ENCODE results near the gene GET4. TPM values are rescaled to one million over a fixed set of nuclear protein-coding genes. Genes with fewer than 3 reads are reported as not detected.

GET4 gene
- total RNA-seq, 2 donors from 2014 or later = 42.8 to 44.5 TPM

- no peaks in the 10 kb centered on the region for H3K9me3 Mint-ChIP-seq
- H3K27me3 Mint-ChIP-seq = no peaks in the 10 kb centered on the region
- H3K27ac Mint-ChIP-seq = peak overlapping the region in 1 of 2 donors; percentile 35
- peaks cover 14% of the 10 kb centered on the region for H3K36me3 Mint-ChIP-seq
- no peak overlapping the region for H3K4me3 Mint-ChIP-seq
- DNase-seq (ENCODE audit: low spot score) (peak; percentile 40), ATAC-seq (no peak)
- peaks cover 9 to 16% of the 10 kb centered on the region in 2 donors for H3K4me1 Mint-ChIP-seq (ENCODE audit: low read depth in 2 of 2)
These were observed 14.5 kb downstream of the GET4 start for GRCh38 chr7:890868-891267.

GRCh38 chr7:891291-891690 is 14.9 kb downstream of the GET4 start:
- peaks cover 9 to 17% of the 10 kb centered on the region in 2 donors for H3K4me1 Mint-ChIP-seq (ENCODE audit: low read depth in 2 of 2)
- peaks cover 18% of the 10 kb centered on the region for H3K36me3 Mint-ChIP-seq
- H3K9me3 Mint-ChIP-seq = no peaks in the 10 kb centered on the region
- peak; percentile 59 for DNase-seq (ENCODE audit: low spot score)
- no peak overlapping the region for H3K27ac Mint-ChIP-seq
- no peak overlapping the region for H3K4me3 Mint-ChIP-seq
- no peaks in the 10 kb centered on the region for H3K27me3 Mint-ChIP-seq
- no peak for ATAC-seq

GRCh38 chr7:891805-892204 is 15.5 kb downstream of the GET4 start:
- Mint-ChIP-seq H3K36me3 (peaks cover 19% of the 10 kb centered on the region), H3K4me1 (ENCODE audit: low read depth in 2 of 2) (peaks cover 9 to 15% of the 10 kb centered on the region in 2 donors), H3K27me3 (no peaks in the 10 kb centered on the region), H3K4me3 (no peak overlapping the region), H3K9me3 (no peaks in the 10 kb centered on the region), H3K27ac (no peak overlapping the region)
- DNase-seq (ENCODE audit: low spot score) (peak; percentile 48), ATAC-seq (no peak)

- Mint-ChIP-seq H3K27ac (no peak overlapping the region), H3K9me3 (no peaks in the 10 kb centered on the region), H3K27me3 (no peaks in the 10 kb centered on the region), H3K4me3 (no peak overlapping the region), H3K36me3 (peaks cover 19% of the 10 kb centered on the region), H3K4me1 (ENCODE audit: low read depth in 2 of 2) (peaks cover 9 to 13% of the 10 kb centered on the region in 2 donors)
- no peak for ATAC-seq
- peak; percentile 55 for DNase-seq (ENCODE audit: low spot score)
These were observed 16.6 kb downstream of the GET4 start for GRCh38 chr7:892648-893593.

GRCh38 chr7:893686-894085 is 17.3 kb downstream of the GET4 start:
- DNase-seq (ENCODE audit: low spot score) = peak; percentile 60
- Mint-ChIP-seq H3K4me1 (ENCODE audit: low read depth in 2 of 2) (peaks cover 9 to 13% of the 10 kb centered on the region in 2 donors), H3K36me3 (peaks cover 19% of the 10 kb centered on the region), H3K4me3 (no peak overlapping the region), H3K27me3 (no peaks in the 10 kb centered on the region), H3K27ac (no peak overlapping the region), H3K9me3 (no peaks in the 10 kb centered on the region)
- ATAC-seq = no peak

- ATAC-seq = no peak
- H3K27ac Mint-ChIP-seq = no peak overlapping the region
These were observed 18.0 kb downstream of the GET4 start for GRCh38 chr7:894164-894867.

GRCh38 chr7:894927-895450 is 18.6 kb downstream of the GET4 start:
- peaks cover 9 to 13% of the 10 kb centered on the region in 2 donors for H3K4me1 Mint-ChIP-seq (ENCODE audit: low read depth in 2 of 2)
- H3K27me3 Mint-ChIP-seq = no peaks in the 10 kb centered on the region
- H3K36me3 Mint-ChIP-seq = peaks cover 19% of the 10 kb centered on the region
- no peak overlapping the region for H3K27ac Mint-ChIP-seq
- DNase-seq (ENCODE audit: low spot score) (peak; percentile 44), ATAC-seq (no peak)
- H3K4me3 Mint-ChIP-seq = no peak overlapping the region
- no peaks in the 10 kb centered on the region for H3K9me3 Mint-ChIP-seq

More at GRCh38 chr7:894164-894867, 18.0 kb downstream of the GET4 start:
- DNase-seq (ENCODE audit: low spot score) = peak; percentile 58
- Mint-ChIP-seq H3K27me3 (no peaks in the 10 kb centered on the region), H3K9me3 (no peaks in the 10 kb centered on the region), H3K36me3 (peaks cover 19% of the 10 kb centered on the region), H3K4me3 (no peak overlapping the region), H3K4me1 (ENCODE audit: low read depth in 2 of 2) (peaks cover 9 to 13% of the 10 kb centered on the region in 2 donors)

GRCh38 chr7:895451-896052 is 19.2 kb downstream of the GET4 start:
- H3K27ac Mint-ChIP-seq = no peak overlapping the region
- no peaks in the 10 kb centered on the region for H3K9me3 Mint-ChIP-seq
- H3K4me3 Mint-ChIP-seq = no peak overlapping the region
- peak; percentile 46 for DNase-seq (ENCODE audit: low spot score)
- ATAC-seq = no peak
- peaks cover 19% of the 10 kb centered on the region for H3K36me3 Mint-ChIP-seq
- no peaks in the 10 kb centered on the region for H3K27me3 Mint-ChIP-seq
- H3K4me1 Mint-ChIP-seq (ENCODE audit: low read depth in 2 of 2) = peaks cover 9 to 13% of the 10 kb centered on the region in 2 donors

GRCh38 chr7:896346-897075 is 20.2 kb downstream of the GET4 start:
- Mint-ChIP-seq H3K36me3 (peaks cover 19% of the 10 kb centered on the region), H3K4me3 (no peak overlapping the region), H3K4me1 (ENCODE audit: low read depth in 2 of 2) (peaks cover 9 to 13% of the 10 kb centered on the region in 2 donors), H3K27me3 (no peaks in the 10 kb centered on the region), H3K9me3 (no peaks in the 10 kb centered on the region), H3K27ac (no peak overlapping the region)
- no peak for ATAC-seq
- DNase-seq (ENCODE audit: low spot score) = peak; percentile 41

GRCh38 chr7:897086-897485 is 20.7 kb downstream of the GET4 start:
- DNase-seq (ENCODE audit: low spot score) (peak; percentile 49), ATAC-seq (no peak)
- Mint-ChIP-seq H3K4me1 (ENCODE audit: low read depth in 2 of 2) (peaks cover 9 to 13% of the 10 kb centered on the region in 2 donors), H3K36me3 (peaks cover 19% of the 10 kb centered on the region), H3K9me3 (no peaks in the 10 kb centered on the region), H3K4me3 (no peak overlapping the region), H3K27me3 (no peaks in the 10 kb centered on the region), H3K27ac (no peak overlapping the region)

- Mint-ChIP-seq H3K36me3 (peaks cover 11% of the 10 kb centered on the region), H3K9me3 (no peaks in the 10 kb centered on the region), H3K27me3 (no peaks in the 10 kb centered on the region), H3K27ac (no peak overlapping the region), H3K4me1 (ENCODE audit: low read depth in 2 of 2) (peaks cover 3 to 16% of the 10 kb centered on the region in 2 donors), H3K4me3 (no peak overlapping the region)
- ATAC-seq (no peak), DNase-seq (ENCODE audit: low spot score) (peak; percentile 50)
These were observed 21.5 kb downstream of the GET4 start for GRCh38 chr7:897771-898376.

- Mint-ChIP-seq H3K27ac (no peak overlapping the region), H3K27me3 (no peaks in the 10 kb centered on the region), H3K4me3 (no peak overlapping the region), H3K9me3 (no peaks in the 10 kb centered on the region), H3K4me1 (ENCODE audit: low read depth in 2 of 2) (peaks cover 0 to 13% of the 10 kb centered on the region in 2 donors), H3K36me3 (peaks cover 6% of the 10 kb centered on the region)
- no peak for ATAC-seq
- DNase-seq (ENCODE audit: low spot score) = peak; percentile 57
These were observed 22.1 kb downstream of the GET4 start for GRCh38 chr7:898460-898854.
